GM10266 (cell line): Measurements from ENCODE around the gene RTN4RL1.

ENCODE experiments used
- DNase-seq: peaks from one replicate; pipeline ENCODE4 v3.0.0; 2012; ENCODE audit errors: extremely low spot score
- TF ChIP-seq, protein P1 (sequence below): IDR thresholded peaks from 2 replicates; pipeline ENCODE4 v1.5.1; 2012; ENCODE audit warnings: mild to moderate bottlenecking, low read depth; ENCODE audit not compliant: control insufficient read depth, insufficient read depth; ENCODE audit errors: missing control alignments

RTN4RL1 gene

DNA sequence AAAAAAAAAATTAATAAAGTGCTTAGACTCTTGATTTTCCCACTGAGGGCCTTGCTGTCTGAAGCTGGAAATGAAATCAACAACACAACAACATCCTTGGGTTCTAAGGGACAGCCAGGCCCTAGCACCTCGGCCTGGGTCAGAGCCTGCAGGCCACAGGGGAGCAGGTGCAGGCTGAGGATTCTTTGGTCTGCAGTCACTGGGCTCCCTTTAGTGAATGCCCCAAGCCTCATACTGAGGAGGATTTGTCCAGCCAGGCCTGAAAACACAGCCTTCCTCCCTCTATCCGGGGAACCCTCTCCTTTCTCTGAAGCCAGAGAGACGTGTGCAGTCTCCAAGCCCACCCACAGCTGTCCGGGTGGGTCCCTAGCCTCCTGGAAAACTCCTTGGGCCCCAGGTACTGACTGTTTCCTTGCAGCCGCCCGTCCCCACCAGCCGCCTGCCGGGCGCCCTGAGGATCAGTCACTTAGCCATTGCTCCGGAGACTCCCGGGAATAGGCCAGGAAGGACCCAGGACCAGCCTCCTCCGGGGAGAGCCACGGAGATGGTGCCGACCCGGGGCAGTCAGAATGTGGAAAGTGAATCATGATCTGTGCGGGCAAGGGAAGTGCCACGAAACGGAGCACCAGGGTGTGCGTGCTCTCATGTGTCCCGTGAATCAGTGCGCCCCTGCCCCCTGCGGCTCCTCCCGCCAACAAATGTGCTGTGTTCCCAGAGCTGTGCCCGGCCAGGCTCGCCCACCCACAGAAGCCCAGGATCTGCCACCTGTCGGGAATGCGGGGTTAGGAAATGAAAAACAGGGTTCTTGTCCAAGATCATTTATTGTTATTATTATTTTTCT, 91.0 kb downstream of the RTN4RL1 start:
- DNase-seq = no peak
- TF ChIP-seq, protein P1, sequence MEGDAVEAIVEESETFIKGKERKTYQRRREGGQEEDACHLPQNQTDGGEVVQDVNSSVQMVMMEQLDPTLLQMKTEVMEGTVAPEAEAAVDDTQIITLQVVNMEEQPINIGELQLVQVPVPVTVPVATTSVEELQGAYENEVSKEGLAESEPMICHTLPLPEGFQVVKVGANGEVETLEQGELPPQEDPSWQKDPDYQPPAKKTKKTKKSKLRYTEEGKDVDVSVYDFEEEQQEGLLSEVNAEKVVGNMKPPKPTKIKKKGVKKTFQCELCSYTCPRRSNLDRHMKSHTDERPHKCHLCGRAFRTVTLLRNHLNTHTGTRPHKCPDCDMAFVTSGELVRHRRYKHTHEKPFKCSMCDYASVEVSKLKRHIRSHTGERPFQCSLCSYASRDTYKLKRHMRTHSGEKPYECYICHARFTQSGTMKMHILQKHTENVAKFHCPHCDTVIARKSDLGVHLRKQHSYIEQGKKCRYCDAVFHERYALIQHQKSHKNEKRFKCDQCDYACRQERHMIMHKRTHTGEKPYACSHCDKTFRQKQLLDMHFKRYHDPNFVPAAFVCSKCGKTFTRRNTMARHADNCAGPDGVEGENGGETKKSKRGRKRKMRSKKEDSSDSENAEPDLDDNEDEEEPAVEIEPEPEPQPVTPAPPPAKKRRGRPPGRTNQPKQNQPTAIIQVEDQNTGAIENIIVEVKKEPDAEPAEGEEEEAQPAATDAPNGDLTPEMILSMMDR = no peak

DNA sequence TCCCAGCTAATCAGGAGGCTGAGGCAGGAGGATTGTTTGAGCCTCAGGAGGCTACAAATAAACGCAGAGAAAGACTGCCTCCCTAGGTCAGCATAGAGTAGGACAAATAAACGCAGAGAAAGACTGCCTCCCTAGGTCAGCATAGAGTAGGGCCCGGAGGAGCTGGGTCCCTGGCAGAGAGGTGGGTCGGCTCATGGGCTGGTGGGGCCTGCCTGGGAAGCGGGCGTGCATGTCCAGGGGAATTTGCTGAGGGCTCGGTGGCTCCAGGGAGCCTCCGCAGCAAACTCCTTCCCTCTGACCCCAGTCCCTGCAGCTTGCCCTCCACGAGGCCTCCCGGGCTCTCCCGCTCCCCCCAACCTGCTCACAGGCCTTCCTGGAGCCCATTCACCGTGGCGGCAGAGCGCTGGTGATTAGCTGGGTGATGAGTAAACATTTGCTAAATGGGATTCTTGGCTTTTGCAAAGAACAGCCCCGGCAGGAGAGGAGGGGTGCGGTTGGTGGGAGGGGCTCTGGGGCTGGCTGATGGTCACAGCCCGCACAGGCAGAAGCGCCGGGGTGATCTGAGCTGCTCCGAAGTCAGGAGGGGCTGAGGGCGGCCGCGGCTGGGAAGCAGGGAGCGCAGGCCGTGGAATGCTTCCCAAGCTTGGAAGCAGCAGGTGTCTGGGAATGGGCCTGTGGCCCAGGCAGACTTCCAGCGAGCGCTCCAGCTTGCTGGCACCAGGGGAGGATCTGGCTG, 93.1 kb downstream of the RTN4RL1 start:
- DNase-seq = no peak
- TF ChIP-seq, protein P1 = no peak

DNA sequence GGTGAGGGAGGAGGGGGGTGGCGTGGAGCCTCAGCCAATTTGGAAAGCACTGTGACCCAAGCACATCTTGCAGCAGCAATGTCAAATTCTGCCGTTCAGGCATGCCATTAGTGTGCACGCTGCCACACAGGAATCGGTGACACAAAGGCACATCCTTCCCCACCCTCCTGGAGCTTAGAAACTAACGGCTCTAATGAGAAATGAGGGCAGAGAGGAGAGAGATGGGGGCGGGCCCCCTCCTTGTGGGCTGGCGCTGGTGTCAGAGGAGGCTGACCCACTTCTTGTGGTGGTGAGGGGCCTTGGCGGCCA, 94.8 kb downstream of the RTN4RL1 start:
- no peak for DNase-seq
- TF ChIP-seq, protein P1 = no peak

DNA sequence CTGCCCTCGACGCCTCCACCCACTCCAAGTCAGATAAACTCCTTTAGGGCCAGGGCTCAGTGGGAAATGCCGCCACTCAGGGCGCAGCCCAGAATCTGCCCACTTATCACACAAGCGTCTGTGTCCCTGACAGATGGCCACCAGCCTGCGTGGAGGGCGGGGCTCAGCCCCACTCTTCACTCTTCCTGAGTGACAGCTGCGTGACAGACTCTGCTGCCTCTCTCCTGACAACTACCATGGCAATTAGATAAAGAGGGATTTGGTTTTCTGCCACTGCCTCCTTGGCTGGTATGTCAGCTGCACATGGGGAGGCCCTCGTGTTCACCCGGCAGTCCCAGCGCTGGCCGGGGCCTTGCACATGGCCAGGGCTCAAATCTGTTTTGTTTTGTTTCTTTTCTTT, 96.2 kb downstream of the RTN4RL1 start:
- DNase-seq = no peak
- TF ChIP-seq, protein P1 = no peak

DNA sequence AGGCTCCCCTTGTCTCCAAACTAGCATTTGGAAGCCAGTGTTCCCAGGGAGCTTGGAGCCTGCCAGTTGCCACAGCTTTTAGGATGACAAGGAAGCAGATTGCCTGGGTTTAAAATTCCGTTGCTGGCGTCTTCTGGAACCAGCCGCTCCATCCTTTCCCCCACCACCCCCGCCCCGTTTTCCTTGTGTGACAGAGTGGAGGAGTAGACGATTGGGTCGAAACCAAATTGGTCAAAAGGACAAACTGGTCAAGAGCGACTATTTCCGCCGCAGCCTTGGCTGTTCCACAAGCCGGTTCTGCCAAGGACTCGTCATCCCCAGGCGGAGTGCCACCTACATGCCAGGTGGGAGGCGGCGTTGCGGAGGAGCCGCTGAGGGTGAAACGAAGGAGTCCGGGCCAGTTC, 104.2 kb downstream of the RTN4RL1 start:
- TF ChIP-seq, protein P1 = no peak
- no peak for DNase-seq

DNA sequence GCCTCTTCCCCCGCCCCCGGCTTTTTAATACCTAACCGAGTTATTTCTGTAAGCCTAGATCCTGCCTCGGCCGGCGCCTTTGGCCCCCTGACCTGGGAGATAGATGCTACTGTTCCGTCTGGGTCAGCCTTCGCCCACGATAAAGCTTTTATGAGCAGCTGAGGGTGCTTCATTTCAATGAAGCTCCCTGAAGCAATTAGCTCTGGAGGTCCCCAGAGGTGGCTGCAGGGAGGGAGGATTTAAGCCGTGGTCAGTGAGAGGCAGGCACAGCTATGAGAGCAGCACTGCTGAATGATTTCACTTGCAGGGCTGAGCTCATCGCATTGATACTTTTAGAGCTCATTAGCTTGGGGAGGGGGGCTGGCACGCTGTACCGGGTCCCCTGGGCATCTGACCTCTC, 105.9 kb downstream of the RTN4RL1 start:
- TF ChIP-seq, protein P1 = no peak
- DNase-seq = no peak
